Naive B cell (primary cell): ENCODE data around the gene KANTR. TPM values are rescaled to one million over a fixed set of nuclear protein-coding genes. Genes with fewer than 3 reads are reported as not detected.

Experiments
- ATAC-seq, 2 donors: fragments of 150-1000 bp; cut with Tn5 transposase; 2 replicates each; pipeline ENCODE4 v1.10.0; 2021; ENCODE audit warnings: low read depth in 2 of 2, mild to moderate bottlenecking in 2 of 2, moderate library complexity in 2 of 2
- DNase-seq: peaks from one replicate; pipeline ENCODE4 v3.0.0; 2022
- H3K27ac Mint-ChIP-seq, 6 donors: one replicate each; pipeline ENCODE4 v1.8.0; 2020 to 2022; ENCODE audit warnings: mild to moderate bottlenecking in 6 of 6, mixed read lengths in 6 of 6, moderate library complexity in 5 of 6, inconsistent platforms in 2 of 6
- H3K27me3 Mint-ChIP-seq, 3 donors: one replicate each; pipeline ENCODE4 v1.8.0; 2021 to 2022; ENCODE audit warnings: mixed read lengths in 3 of 3, mild to moderate bottlenecking in 1 of 3
- H3K36me3 Mint-ChIP-seq, 2 donors: one replicate each; pipeline ENCODE4 v1.8.0; 2020 to 2022; ENCODE audit warnings: mixed read lengths in 2 of 2, inconsistent platforms in 1 of 2, mild to moderate bottlenecking in 1 of 2
- H3K4me1 Mint-ChIP-seq, 3 donors: one replicate each; pipeline ENCODE4 v1.8.0; 2020 to 2022; ENCODE audit warnings: mixed read lengths in 3 of 3, inconsistent platforms in 1 of 3, mild to moderate bottlenecking in 1 of 3, moderate library complexity in 1 of 3
- H3K4me3 Mint-ChIP-seq, 8 donors: one replicate each; pipeline ENCODE4 v1.8.0; 2020 to 2022; ENCODE audit warnings: mild to moderate bottlenecking in 8 of 8, mixed read lengths in 8 of 8, moderate library complexity in 8 of 8, inconsistent platforms in 2 of 8
- H3K9me3 Mint-ChIP-seq, 7 donors: one replicate each; pipeline ENCODE4 v1.8.0; 2020 to 2022; ENCODE audit warnings: mixed read lengths in 7 of 7, mild to moderate bottlenecking in 5 of 7, inconsistent platforms in 2 of 7, moderate library complexity in 1 of 7
- polyA plus RNA-seq, 6 donors: library from polyadenylated mRNA; unstranded; fragments of 300-500 nt; fragmentation: Illumina TruSeq; gene quantifications; one replicate each; pipeline ENCODE4 v1.2.3, GENCODE V29; 2021; ENCODE audit warnings: low read depth in 6 of 6

Gene KANTR, protein sequence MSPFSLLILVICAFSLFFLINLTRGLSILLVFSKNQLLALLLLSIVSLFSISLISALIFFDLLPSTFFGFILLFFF
- polyA plus RNA-seq, result 1 to 10 TPM in 5 of 6 donors, not detected in 1; 1.2 to 3.8 (median 2.2) TPM

DNA sequence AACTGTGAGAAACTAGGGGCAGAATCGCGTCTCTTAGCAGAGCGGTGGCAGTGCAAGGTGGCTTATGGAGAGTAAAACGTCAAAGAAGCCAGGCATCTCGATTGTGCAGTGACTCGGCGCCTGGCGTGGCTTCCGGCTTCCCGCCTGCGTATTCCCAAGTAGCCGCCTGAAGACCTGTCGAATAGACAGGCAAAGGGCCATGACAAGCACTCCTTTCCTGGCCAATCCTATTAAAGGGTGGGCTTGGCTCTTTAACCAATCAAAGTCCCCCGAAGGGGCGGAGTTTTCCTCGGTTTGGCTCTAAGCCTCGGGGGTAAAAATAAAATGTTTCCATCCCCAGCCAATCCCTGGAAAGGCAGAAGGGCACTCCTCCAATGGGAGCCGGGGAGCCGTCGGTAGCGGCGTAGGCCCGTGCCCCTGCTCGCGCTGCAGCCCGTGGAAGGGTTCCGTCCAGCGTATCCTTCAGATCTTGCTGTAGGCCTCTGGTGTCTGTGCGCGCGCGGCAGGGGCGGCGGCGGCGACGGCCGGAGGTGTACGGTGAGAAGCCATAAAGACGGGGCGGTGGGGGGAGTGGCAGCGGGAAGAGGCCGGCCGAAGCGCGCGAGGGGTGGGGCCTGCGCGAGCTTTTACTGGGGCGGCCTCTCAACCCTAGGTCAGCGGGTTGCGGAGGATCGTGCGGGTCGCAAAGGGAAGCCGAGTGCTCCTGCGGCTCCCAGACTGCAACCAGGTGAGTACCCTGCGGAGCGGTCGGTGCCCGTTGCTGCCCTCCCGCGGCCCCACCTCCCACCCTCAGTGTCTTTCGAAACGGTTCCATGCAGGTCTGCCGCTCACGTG, at the start of gene KANTR:
Gene KANTR (plus strand): TSS at position 395 of the 834 bp plus-strand sequence. CDS start 30,131 bp downstream, outside the sequence.
- H3K36me3 Mint-ChIP-seq, result no peaks in the 10 kb centered on the region
- ATAC-seq, result peak; percentile 78 to 82
- peaks cover 9 to 14% (median 11%) of the 10 kb centered on the region in 3 donors for H3K4me1 Mint-ChIP-seq

GRCh38 chrX:53044995-53045394, 48.9 kb upstream of the KANTR start:
- Mint-ChIP-seq H3K4me3 (no peak overlapping the region), H3K4me1 (peaks cover 6 to 11% (median 7%) of the 10 kb centered on the region in 3 donors), H3K27me3 (peaks cover 0 to 30% (median 4%) of the 10 kb centered on the region in 3 donors), H3K36me3 (no peaks in the 10 kb centered on the region), H3K9me3 (no peaks in the 10 kb centered on the region), H3K27ac (no peak overlapping the region)
- ATAC-seq (no peak), DNase-seq (no peak)

More for the DNA sequence above, at the start of gene KANTR:
- Mint-ChIP-seq H3K27me3 (no peaks in the 10 kb centered on the region), H3K9me3 (no peaks in the 10 kb centered on the region), H3K4me3 (peak within 1 kb of the TSS; percentile 82 to 96 (median 91)), H3K27ac (peak within 1 kb of the TSS; percentile 63 to 95 (median 88))
- peak; percentile 84 for DNase-seq

DNA sequence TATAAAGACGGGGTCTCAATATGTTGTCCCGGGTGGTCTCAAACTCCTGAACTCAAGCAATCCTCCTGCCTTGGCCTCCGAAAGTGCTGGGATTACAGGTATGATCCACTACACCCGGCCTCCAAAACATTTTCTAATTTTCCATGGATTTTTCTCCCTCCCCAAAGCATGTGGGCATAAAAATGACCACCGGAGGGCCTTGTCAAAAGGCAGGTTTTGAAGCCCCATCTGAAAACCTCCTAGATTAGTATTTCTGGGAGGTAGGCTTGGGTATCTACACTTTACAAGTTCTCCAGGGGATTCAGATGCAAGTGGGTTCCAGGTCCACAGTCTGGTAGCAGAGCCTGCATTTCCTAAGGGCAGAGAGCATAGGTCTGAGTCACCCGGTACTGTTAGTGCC, 46.7 kb upstream of the KANTR start:
- peak overlapping the region in 3 of 8 donors; percentile 18 to 61 (median 38) for H3K4me3 Mint-ChIP-seq
- peak overlapping the region in 1 of 6 donors; percentile 44 for H3K27ac Mint-ChIP-seq
- ATAC-seq, result no peak
- no peaks in the 10 kb centered on the region for H3K9me3 Mint-ChIP-seq
- H3K36me3 Mint-ChIP-seq, result no peaks in the 10 kb centered on the region
- DNase-seq, result no peak
- H3K27me3 Mint-ChIP-seq, result peaks cover 0 to 22% (median 4%) of the 10 kb centered on the region in 3 donors
- H3K4me1 Mint-ChIP-seq, result peaks cover 6 to 11% (median 7%) of the 10 kb centered on the region in 3 donors

DNA sequence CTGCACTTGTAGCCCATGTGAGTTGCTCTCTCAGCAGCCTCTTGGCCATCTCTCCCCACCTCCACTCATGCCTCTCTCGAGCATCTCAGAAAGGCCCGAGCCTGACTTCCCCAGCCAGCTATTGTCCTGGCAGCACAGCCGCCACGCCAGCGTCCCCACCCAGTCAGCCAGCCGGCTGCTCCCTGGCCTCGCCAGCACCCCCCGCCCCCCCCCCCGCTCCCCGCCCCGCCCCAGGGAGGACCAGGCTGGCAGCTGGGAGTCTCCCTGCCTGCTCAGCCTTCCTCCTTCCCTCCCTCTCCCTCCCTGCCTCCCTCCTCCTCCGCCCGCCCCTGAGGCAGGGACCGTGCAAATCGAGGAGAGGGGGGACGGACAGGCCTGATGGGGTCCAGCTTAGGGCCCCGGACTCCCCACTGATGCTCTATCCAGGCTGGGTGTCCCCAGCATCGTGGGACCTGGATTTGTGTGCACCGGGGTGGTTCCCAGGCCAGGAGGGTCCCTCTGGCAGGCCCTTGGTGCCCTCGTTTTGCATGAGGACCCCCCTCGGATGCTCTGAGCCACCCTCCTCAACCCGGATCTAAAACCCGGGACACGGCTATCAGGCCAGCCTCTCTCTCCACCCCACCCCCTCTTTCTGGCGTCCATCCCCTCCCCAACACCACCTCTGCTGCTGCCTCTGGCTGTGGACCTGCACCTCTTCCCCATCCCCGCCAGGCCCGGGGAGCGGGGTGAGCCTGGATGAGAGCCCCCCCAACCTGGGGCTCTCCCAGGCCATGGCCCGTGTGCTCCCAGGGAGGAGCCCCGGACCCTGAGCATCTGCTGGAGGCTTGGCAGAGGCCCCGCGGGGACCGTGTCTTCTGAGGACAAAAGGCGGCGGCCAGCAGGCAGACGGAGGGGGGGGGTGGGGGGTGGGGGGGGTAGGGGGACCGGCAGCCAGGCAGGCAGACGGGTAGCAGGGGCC, 45.5 kb upstream of the KANTR start, which contains the start of gene GPR173:
Gene GPR173 (plus strand): TSS at position 621 of the 958 bp plus-strand sequence. CDS start 27,833 bp downstream, outside the sequence.
- Mint-ChIP-seq H3K36me3 (no peaks in the 10 kb centered on the region), H3K4me1 (peaks cover 6 to 11% (median 7%) of the 10 kb centered on the region in 3 donors), H3K4me3 (peak within 1 kb of the TSS; percentile 48 to 83 (median 70)), H3K27me3 (peaks cover 0 to 22% (median 4%) of the 10 kb centered on the region in 3 donors), H3K9me3 (no peaks in the 10 kb centered on the region), H3K27ac (peak within 1 kb of the TSS in 2 of 6 donors; percentile 32 to 43)
- DNase-seq (no peak), ATAC-seq (peak in 1 of 2 donors; percentile 20)

GRCh38 chrX:53049127-53049517, 44.8 kb upstream of the KANTR start:
- H3K36me3 Mint-ChIP-seq, result no peaks in the 10 kb centered on the region
- peaks cover 0 to 17% (median 4%) of the 10 kb centered on the region in 3 donors for H3K27me3 Mint-ChIP-seq
- ATAC-seq, result no peak
- no peaks in the 10 kb centered on the region for H3K9me3 Mint-ChIP-seq
- no peak for DNase-seq
- no peak overlapping the region for H3K27ac Mint-ChIP-seq
- peak overlapping the region; percentile 22 to 73 (median 65) for H3K4me3 Mint-ChIP-seq
- peaks cover 6 to 11% (median 7%) of the 10 kb centered on the region in 3 donors for H3K4me1 Mint-ChIP-seq

DNA sequence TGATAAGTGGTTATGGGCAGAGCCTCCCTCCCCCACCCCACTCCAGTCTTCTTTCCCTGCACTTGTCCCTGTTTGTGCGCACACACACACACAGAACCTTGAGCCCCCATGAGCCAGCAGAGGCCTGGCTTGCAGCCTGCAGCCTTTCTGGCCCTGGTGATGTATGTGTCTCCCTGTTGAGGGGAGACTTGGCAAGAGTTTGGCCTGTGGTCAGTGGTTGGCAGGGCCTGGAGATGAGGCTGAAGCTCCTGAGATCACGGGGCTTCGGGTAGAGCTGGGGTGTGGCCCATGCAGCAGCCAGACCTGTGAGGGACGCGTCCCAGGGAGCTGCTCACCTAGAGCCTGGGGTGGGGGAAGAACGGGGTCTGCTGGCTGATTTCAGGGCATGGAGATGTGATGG, 43.1 kb upstream of the KANTR start:
- Mint-ChIP-seq H3K27ac (peak overlapping the region in 1 of 6 donors; percentile 21), H3K27me3 (peaks cover 0 to 7% (median 4%) of the 10 kb centered on the region in 3 donors), H3K4me1 (peaks cover 6 to 11% (median 7%) of the 10 kb centered on the region in 3 donors), H3K9me3 (no peaks in the 10 kb centered on the region), H3K4me3 (no peak overlapping the region), H3K36me3 (no peaks in the 10 kb centered on the region)
- DNase-seq (no peak), ATAC-seq (no peak)

DNA sequence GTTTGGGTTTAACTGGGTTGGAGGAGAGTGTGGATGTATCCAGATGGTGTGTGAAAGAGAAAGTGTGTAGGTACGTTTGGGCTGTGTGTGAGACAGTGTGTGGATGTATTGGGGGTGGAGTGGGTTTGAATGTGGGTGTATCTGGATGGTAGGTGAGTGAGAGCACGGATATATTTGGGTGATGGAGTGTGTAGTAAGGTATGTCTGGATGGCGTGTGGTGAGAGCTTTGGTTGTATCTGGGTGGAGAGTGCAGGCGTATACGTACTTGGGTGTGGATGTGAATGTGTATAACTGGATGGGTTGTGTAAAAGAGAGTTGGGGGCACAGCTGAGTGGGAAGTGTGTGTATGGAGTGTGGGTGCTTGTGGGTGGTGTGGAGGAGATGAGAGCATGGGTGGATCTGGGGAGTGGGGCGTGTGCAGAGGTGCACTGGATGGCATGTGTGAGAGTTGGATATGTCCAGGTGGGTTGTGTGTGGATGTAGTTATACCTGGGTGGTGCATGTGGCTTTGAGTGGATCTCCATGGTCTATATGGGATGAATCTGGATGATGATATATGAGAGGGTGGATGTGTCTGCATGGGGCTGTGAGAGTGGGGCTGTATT, 38.6 kb upstream of the KANTR start:
- no peak for ATAC-seq
- no peak for DNase-seq
- H3K4me3 Mint-ChIP-seq, result no peak overlapping the region

GRCh38 chrX:53056292-53056691, 37.6 kb upstream of the KANTR start:
- no peak for DNase-seq
- Mint-ChIP-seq H3K27me3 (no peaks in the 10 kb centered on the region), H3K4me1 (no peaks in the 10 kb centered on the region), H3K36me3 (no peaks in the 10 kb centered on the region), H3K4me3 (no peak overlapping the region), H3K9me3 (no peaks in the 10 kb centered on the region), H3K27ac (no peak overlapping the region)
- no peak for ATAC-seq

More for the DNA sequence above, 38.6 kb upstream of the KANTR start:
- H3K4me1 Mint-ChIP-seq, result no peaks in the 10 kb centered on the region
- H3K27me3 Mint-ChIP-seq, result no peaks in the 10 kb centered on the region
- H3K27ac Mint-ChIP-seq, result no peak overlapping the region
- no peaks in the 10 kb centered on the region for H3K36me3 Mint-ChIP-seq
- H3K9me3 Mint-ChIP-seq, result no peaks in the 10 kb centered on the region

DNA sequence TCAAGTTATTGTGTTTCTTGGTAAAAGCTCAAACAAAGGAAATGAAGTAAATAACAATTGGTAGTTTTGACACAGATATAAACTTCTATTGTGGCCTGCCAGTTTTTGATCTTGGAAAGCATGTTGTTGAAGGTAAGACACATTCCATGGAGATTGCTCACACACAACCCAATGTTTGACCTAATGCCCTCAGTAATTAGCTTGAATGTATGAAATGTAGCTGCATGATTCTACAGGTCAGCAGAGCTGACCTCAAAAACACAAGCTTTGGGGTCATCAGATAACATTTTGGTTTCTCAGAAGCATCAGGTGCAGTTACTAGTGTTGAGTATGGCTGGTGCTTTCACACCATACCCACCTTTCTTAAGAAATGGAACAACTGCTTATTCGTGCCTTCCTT, 28.8 kb upstream of the KANTR start:
- Mint-ChIP-seq H3K27ac (no peak overlapping the region), H3K4me3 (no peak overlapping the region), H3K4me1 (no peaks in the 10 kb centered on the region), H3K27me3 (peaks cover 0 to 9% (median 0%) of the 10 kb centered on the region in 3 donors), H3K9me3 (no peaks in the 10 kb centered on the region), H3K36me3 (no peaks in the 10 kb centered on the region)
- ATAC-seq (no peak), DNase-seq (no peak)

- H3K27me3 Mint-ChIP-seq, result no peaks in the 10 kb centered on the region
- H3K9me3 Mint-ChIP-seq, result peaks cover 0 to under 1% (median 0%) of the 10 kb centered on the region in 7 donors
- H3K4me1 Mint-ChIP-seq, result peaks cover 14 to 23% (median 15%) of the 10 kb centered on the region in 3 donors
- no peak for ATAC-seq
- H3K36me3 Mint-ChIP-seq, result no peaks in the 10 kb centered on the region
- no peak overlapping the region for H3K27ac Mint-ChIP-seq
- DNase-seq, result no peak
- peak overlapping the region in 3 of 8 donors; percentile 4 to 74 (median 51) for H3K4me3 Mint-ChIP-seq
Measured at GRCh38 chrX:53071064-53071463, 22.9 kb upstream of the KANTR start.

- Mint-ChIP-seq H3K4me3 (peak overlapping the region; percentile 74 to 92 (median 90)), H3K27me3 (no peaks in the 10 kb centered on the region), H3K9me3 (peaks cover 0 to 2% (median 0%) of the 10 kb centered on the region in 7 donors), H3K36me3 (no peaks in the 10 kb centered on the region), H3K4me1 (peaks cover 14 to 23% (median 15%) of the 10 kb centered on the region in 3 donors), H3K27ac (peak overlapping the region; percentile 78 to 97 (median 90))
- ATAC-seq (peak; percentile 86 to 87), DNase-seq (peak; percentile 71)
Measured at GRCh38 chrX:53071604-53072417, 22.1 kb upstream of the KANTR start.
